Glomerular visceral epithelial cell (primary cell): Measurements from ENCODE around the gene TBC1D25.

Experiments used
- DNase-seq: peaks from one replicate; pipeline ENCODE4 v3.0.0-alpha.2; 2016; ENCODE audit errors: extremely low spot score

The TBC1D25 gene

GRCh38 chrX:48601741-48602394 lies 62.4 kb downstream of the TBC1D25 start:
- no peak for DNase-seq

GRCh38 chrX:48604701-48605100 lies 65.2 kb downstream of the TBC1D25 start:
- DNase-seq, result no peak

- DNase-seq, result no peak
Measured at GRCh38 chrX:48606091-48606490, 66.6 kb downstream of the TBC1D25 start.

- DNase-seq, result no peak
Measured at GRCh38 chrX:48611703-48612102, 72.2 kb downstream of the TBC1D25 start.
